Thymus (tissue), 14 donors: ENCODE results near the gene CSF3. TPM values are rescaled to one million over a fixed set of nuclear protein-coding genes. Genes with fewer than 3 reads are reported as not detected.

Experiments used
- DNase-seq, 9 donors: peaks; one replicate each; pipeline ENCODE4 v3.0.0-alpha.2; 2013; ENCODE audit warnings: low spot score in 9 of 9, low read depth in 6 of 9, missing footprints in 1 of 9
- H3K27ac ChIP-seq, 2 donors: one replicate each; pipeline ENCODE4 v1.5.1; 2013; ENCODE audit warnings: control low read depth in 1 of 2, low read depth in 1 of 2, low read length in 1 of 2, mild to moderate bottlenecking in 1 of 2, moderate library complexity in 1 of 2
- H3K27me3 ChIP-seq, 2 donors: one replicate each; pipeline ENCODE4 v1.5.1; 2013; ENCODE audit warnings: low read length in 1 of 2; ENCODE audit not compliant: control insufficient read depth in 2 of 2, insufficient read depth in 1 of 2
- H3K36me3 ChIP-seq, 2 donors: one replicate each; pipeline ENCODE4 v1.5.1; 2013; ENCODE audit warnings: low read length in 1 of 2, mild to moderate bottlenecking in 1 of 2, moderate library complexity in 1 of 2; ENCODE audit not compliant: control insufficient read depth in 2 of 2, insufficient read depth in 2 of 2
- H3K4me1 ChIP-seq, 2 donors: one replicate each; pipeline ENCODE4 v1.5.1; 2013; ENCODE audit warnings: low read length in 2 of 2; ENCODE audit not compliant: control insufficient read depth in 2 of 2, insufficient read depth in 2 of 2
- H3K4me3 ChIP-seq, 2 donors: one replicate each; pipeline ENCODE4 v1.5.1; 2013; ENCODE audit warnings: low read length in 2 of 2, control low read depth in 1 of 2, mild to moderate bottlenecking in 1 of 2
- H3K9me3 ChIP-seq, 2 donors: one replicate each; pipeline ENCODE4 v1.5.1; 2013; ENCODE audit warnings: low read length in 1 of 2, mild to moderate bottlenecking in 1 of 2; ENCODE audit not compliant: control insufficient read depth in 2 of 2, insufficient read depth in 1 of 2
- WGBS: extraction: QIAGEN DNeasy Blood & Tissue Kit; methylation state at CpG from one replicate; pipeline ENCODE4 v1.1.7; 2013; 5-methylcytosine and 5-hydroxymethylcytosine counted together
- long read RNA-seq, 10 donors: transcript quantifications; one replicate each; lab custom pipeline, GENCODE V29; 2026
- polyA plus RNA-seq: library from polyadenylated mRNA; stranded (reverse); fragments of 200-250 nt; gene quantifications from one replicate; pipeline ENCODE4 v1.2.3, GENCODE V29; 2013
- total RNA-seq: library from RNA; stranded (reverse); fragments of 120-200 nt; gene quantifications from one replicate; pipeline ENCODE4 v1.2.4, GENCODE V29; 2013
- donor health status: healthy.

The CSF3 gene
- total RNA-seq, result 0.09 TPM
- polyA plus RNA-seq, result 1.3 TPM
- long read RNA-seq, donor 1, result 0 reads
- long read RNA-seq, donor 2, result 0 reads
- long read RNA-seq, donor 3, result 0 reads
- long read RNA-seq, donor 4, result 0 reads
- long read RNA-seq, donor 5, result 0 reads
- long read RNA-seq, donor 6, result 0 reads
- long read RNA-seq, donor 7, result 0 reads
- long read RNA-seq, donor 8, result 0 reads
- long read RNA-seq, donor 9, result 0 reads
- long read RNA-seq, donor 10, result 0 reads

- no peak for DNase-seq
- 62% methylated on average over 20 of the region's 20 CpGs for WGBS
- H3K4me3 ChIP-seq, result no peak within 1 kb of the TSS
Measured at GRCh38 chr17:40015005-40015997, at the start of gene CSF3. CSF3 (plus strand) TSS chr17:40015440; CDS start chr17:40015475, 35 bp downstream.

GRCh38 chr17:39966771-39967170, 48.5 kb upstream of the CSF3 start:
- Histone ChIP-seq H3K9me3 (no peaks in the 10 kb centered on the region), H3K27me3 (peaks cover 0 to 23% of the 10 kb centered on the region in 2 donors), H3K4me3 (no peak overlapping the region), H3K27ac (no peak overlapping the region), H3K36me3 (no peaks in the 10 kb centered on the region), H3K4me1 (peaks cover 2 to 22% of the 10 kb centered on the region in 2 donors)
- DNase-seq, result no peak
- 92% methylated on average over 6 of the region's 6 CpGs for WGBS

More at GRCh38 chr17:40015005-40015997, at the start of gene CSF3:
- Histone ChIP-seq H3K9me3 (no peaks in the 10 kb centered on the region), H3K4me1 (peaks cover 0 to 4% of the 10 kb centered on the region in 2 donors), H3K36me3 (peaks cover 15 to 31% of the 10 kb centered on the region in 2 donors), H3K27ac (no peak within 1 kb of the TSS), H3K27me3 (peaks cover 0 to 17% of the 10 kb centered on the region in 2 donors)

- Histone ChIP-seq H3K27ac (no peak overlapping the region), H3K36me3 (no peaks in the 10 kb centered on the region), H3K27me3 (peaks cover 0 to 24% of the 10 kb centered on the region in 2 donors), H3K4me1 (peaks cover 0 to 6% of the 10 kb centered on the region in 2 donors), H3K9me3 (no peaks in the 10 kb centered on the region), H3K4me3 (no peak overlapping the region)
- 92% methylated on average over 2 of the region's 2 CpGs for WGBS
- no peak for DNase-seq
Measured at GRCh38 chr17:39968761-39969160, 46.5 kb upstream of the CSF3 start.

- no peak overlapping the region for H3K27ac ChIP-seq
- peaks cover 0 to 24% of the 10 kb centered on the region in 2 donors for H3K27me3 ChIP-seq
- WGBS, result 95% methylated on average over 6 of the region's 6 CpGs
- DNase-seq, result no peak
- H3K4me1 ChIP-seq, result peaks cover 0 to 3% of the 10 kb centered on the region in 2 donors
- no peaks in the 10 kb centered on the region for H3K9me3 ChIP-seq
- H3K4me3 ChIP-seq, result no peak overlapping the region
- no peaks in the 10 kb centered on the region for H3K36me3 ChIP-seq
Measured at GRCh38 chr17:39969375-39969774, 45.9 kb upstream of the CSF3 start.

GRCh38 chr17:39970157-39970692, 45.0 kb upstream of the CSF3 start:
- DNase-seq, result no peak
- Histone ChIP-seq H3K27ac (no peak overlapping the region), H3K27me3 (peaks cover 0 to 24% of the 10 kb centered on the region in 2 donors), H3K4me3 (no peak overlapping the region), H3K4me1 (peaks cover 0 to 3% of the 10 kb centered on the region in 2 donors), H3K9me3 (no peaks in the 10 kb centered on the region), H3K36me3 (no peaks in the 10 kb centered on the region)
- WGBS, result 80% methylated on average over 7 of the region's 7 CpGs

- H3K9me3 ChIP-seq, result no peaks in the 10 kb centered on the region
- peaks cover 0 to 3% of the 10 kb centered on the region in 2 donors for H3K4me1 ChIP-seq
- peaks cover 0 to 22% of the 10 kb centered on the region in 2 donors for H3K27me3 ChIP-seq
- H3K27ac ChIP-seq, result no peak overlapping the region
- 98% methylated on average over 4 of the region's 4 CpGs for WGBS
- H3K4me3 ChIP-seq, result no peak overlapping the region
- H3K36me3 ChIP-seq, result no peaks in the 10 kb centered on the region
- DNase-seq, result no peak
Measured at GRCh38 chr17:39971076-39971603, 44.1 kb upstream of the CSF3 start.

GRCh38 chr17:39972271-39972670, 43.0 kb upstream of the CSF3 start:
- 47% methylated on average over 3 of the region's 3 CpGs for WGBS
- Histone ChIP-seq H3K4me1 (peaks cover 0 to 3% of the 10 kb centered on the region in 2 donors), H3K27ac (no peak overlapping the region), H3K4me3 (no peak overlapping the region), H3K27me3 (peaks cover 0 to 22% of the 10 kb centered on the region in 2 donors), H3K36me3 (no peaks in the 10 kb centered on the region), H3K9me3 (no peaks in the 10 kb centered on the region)
- DNase-seq, result no peak

GRCh38 chr17:39973496-39973895, 41.7 kb upstream of the CSF3 start:
- Histone ChIP-seq H3K27ac (no peak overlapping the region), H3K4me3 (no peak overlapping the region)

More at GRCh38 chr17:39973496-39973895, 41.7 kb upstream of the CSF3 start:
- H3K36me3 ChIP-seq, result no peaks in the 10 kb centered on the region
- H3K27me3 ChIP-seq, result peaks cover 0 to 22% of the 10 kb centered on the region in 2 donors
- WGBS, result 98% methylated on average over 2 of the region's 2 CpGs
- no peaks in the 10 kb centered on the region for H3K9me3 ChIP-seq
- peaks cover 0 to 3% of the 10 kb centered on the region in 2 donors for H3K4me1 ChIP-seq
- DNase-seq, result no peak
